Stimulated activated CD8-positive, alpha-beta memory T cell treated with anti-CD3 and anti-CD28 coated beads, Interleukin-2, amount 100 ng/mL, for 1 hour (primary cell): ENCODE measurements around the gene BOC.

Experiments used
- DNase-seq, 2 donors: peaks; one replicate each; pipeline ENCODE4 v3.0.0-alpha.2; 2020; ENCODE audit warnings: low read depth in 2 of 2

The BOC gene

DNA sequence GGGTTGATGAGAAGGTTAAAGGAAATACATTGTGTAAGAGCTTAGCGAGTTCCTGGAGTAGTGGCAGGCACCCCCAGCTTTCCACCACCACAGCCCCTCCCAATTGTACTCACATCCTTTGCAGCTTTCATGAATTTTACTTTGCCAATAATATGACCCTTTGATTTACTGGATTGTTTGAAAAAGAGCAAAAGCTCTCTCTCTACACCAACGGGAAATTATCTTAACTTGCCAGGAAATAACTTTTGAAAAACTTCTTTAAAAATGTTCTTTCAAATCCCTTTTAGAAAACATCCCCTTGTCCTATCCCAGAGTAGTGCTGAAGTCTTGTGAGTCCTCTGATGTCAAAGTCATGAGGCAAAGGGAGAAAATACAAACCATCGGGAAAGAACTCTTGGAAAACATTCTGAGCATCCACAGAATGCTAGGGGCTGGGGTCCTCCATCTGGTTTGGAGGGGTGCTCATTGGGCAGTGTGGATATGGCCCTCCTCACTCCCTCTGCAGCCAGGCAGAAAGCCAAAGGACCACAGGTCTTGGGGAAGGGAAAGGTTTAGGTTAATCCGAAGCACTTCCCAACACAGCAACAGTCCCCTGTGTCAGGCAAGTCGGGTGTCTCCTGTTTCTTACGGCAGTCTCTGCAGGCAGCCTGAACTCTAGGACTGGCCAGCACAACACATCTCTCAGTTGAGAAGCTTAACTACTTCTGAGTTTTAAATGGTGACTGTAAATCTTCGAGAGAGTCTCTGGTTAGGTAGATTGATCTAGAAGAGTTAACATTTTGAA lies 36.5 kb downstream of the BOC start:
- DNase-seq, result no peak

DNA sequence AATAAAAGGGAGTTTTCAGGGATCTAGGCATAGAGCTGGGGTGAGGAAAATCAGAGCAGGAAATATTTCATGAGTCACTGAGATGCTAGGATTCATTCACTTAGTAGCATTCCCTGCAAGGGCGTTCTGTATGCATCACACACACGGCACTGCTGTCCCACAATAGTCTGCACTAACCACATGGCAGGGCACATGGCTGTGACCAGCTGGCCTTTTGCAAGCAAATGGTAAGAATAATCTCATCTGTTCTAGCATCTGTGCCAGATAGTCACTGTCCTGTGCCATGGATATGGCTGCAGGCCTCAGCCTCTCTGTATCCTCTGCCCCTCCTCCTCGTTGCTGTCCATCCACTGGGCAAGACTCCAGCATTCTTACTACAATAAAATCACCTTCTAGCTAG lies 37.8 kb downstream of the BOC start:
- DNase-seq, result no peak

DNA sequence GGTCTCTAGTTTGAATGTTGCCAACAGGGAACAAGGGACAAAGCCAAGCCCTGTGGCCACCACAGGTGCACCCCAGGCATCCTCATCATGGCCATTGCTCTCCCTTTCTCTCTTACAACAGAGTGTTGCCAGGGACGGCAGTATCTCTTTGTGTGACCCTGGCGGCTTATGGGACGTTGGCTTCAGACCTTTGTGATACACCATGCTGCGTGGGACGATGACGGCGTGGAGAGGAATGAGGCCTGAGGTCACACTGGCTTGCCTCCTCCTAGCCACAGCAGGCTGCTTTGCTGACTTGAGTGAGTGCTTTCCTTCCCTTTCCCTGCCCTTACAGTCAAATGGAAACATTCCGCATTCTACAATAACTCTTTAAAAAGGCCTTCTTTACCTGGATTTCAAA lies 38.2 kb downstream of the BOC start:
- DNase-seq, result no peak

DNA sequence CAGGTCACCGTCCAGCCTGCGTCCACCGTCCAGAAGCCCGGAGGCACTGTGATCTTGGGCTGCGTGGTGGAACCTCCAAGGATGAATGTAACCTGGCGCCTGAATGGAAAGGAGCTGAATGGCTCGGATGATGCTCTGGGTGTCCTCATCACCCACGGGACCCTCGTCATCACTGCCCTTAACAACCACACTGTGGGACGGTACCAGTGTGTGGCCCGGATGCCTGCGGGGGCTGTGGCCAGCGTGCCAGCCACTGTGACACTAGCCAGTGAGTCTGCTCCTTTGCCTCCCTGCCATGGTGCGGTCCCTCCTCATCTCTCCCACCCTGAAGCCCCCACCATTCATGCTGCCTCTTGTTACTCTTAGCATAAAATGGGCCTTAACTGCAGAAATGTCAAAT lies 39.2 kb downstream of the BOC start:
- DNase-seq, result no peak

DNA sequence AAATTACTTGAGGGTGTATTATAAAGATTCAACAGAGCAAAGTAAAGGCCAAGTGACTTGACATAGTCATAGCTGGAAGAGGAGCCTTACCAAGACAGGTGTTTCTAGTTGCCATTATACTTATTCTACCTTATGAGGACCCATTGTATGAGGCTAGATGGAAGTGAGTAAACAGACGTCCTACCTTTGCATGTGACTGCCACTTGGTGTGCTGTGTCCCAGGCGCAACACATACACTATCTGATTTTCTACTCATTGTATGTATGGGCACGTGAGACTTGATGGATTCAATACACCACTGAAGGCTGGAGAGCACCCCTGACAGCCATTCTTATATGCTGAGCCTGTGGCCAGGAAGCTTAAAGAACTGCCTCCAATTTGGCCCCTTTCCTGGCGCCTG lies 40.5 kb downstream of the BOC start:
- no peak for DNase-seq

DNA sequence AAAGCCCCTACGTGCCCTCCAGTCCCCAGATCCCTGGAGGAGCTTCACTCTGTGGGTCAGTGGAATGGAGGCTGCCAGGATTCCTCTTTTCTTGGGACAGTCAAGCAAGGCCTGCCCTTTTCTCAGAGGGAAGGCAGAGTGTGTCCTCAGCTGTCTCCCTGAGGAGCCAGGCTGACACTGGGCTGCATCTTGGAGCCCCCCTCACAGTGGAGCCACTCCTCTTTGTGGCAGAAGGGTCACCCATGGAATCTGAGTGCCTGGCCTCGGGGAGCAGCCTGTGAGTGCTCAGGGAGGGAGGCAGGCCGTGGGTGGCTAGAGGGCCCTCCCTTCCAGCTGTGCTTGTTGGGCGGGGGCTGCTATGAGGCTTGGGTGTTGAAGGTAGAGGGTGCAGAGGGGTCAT lies 41.2 kb downstream of the BOC start:
- no peak for DNase-seq

DNA sequence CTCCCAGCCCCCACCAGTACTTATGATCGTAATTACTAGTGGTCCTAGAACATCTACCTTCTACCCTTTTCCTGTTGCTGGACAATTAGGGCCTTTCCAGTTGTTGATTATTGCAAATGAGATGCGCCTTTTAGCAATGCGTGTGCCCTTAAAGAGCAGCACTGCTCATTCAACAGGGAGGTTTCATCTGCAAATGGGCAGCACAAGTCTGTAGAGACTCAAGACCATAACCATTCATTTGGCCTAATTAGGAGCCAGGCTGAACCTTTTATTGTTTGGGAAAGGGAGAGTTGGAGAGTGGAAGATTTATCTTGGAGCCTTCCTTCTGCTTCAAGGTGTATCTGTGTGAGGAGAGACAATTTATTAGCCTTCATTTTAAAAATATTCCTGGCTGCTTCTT lies 42.3 kb downstream of the BOC start:
- no peak for DNase-seq

DNA sequence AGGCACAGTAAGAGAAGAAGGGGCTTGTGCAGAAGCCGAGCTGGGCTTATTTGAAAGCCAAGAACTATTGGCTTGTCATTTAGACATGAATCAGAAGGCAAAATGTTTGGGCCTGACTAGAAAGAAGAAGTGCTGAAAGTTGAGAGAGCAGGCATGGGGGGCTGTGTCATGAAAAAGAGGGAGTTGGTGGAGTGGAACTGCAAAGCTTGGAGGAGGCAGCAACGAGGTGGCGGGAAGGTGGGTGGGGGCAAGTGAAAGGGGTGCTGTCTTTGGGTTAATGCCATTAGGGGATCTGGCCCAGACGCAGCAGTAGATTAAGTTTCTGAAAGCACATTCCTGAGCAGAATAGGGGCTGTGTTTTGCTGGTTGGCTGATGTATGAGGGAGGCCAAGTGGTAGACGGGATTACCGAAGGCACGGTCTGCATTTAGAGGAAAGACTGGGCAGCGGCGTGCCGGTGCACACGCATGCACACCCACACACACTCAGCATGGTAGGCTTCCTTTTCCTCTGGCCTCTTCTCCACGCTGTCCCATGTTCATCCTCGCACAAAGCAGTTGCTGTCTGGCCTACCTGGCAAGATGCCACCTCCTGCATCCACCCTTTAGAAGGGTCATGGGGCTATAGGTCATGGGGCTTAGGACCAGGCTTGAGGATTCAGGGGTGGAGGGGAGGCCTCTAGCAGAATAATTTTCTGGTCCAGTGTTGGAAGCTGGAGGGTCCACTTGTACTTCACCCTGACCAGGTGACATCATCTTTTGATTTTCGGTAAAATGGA lies 43.0 kb downstream of the BOC start:
- no peak for DNase-seq

DNA sequence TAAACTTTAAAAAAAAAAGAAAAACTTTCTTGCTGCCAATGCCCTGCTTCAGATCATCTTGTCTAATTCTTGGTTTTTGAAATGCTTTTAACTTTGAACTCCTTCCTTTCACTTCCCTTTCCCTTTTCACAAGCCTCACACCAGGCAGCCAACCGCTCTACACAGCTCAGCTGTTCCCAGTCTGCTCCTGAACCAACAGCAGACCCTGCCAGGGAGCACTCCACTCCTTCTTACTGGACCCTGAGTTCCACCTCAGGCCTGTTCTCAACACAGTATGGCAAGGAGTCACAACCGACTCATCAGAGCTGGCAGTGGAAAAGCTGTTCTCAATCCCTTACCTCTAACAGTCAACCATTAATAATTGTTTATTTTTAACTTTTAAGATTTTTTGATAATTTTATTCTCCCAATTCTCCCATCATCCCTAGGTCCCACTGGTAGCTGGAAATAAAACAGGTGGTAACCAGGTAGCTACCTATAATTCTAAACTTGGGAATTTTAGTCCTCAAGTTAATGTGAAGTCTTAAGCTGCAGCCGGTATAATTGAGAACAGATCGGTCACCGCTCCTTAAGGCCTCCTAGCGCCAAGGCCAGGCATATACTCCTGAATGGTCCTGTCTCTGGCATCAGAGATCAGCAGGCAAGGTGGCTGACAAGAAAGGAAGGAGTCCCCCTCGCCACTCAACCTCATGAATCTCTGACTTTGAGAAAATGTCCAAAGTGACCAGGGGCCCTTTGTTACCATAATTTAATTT lies 43.9 kb downstream of the BOC start:
- no peak for DNase-seq

DNA sequence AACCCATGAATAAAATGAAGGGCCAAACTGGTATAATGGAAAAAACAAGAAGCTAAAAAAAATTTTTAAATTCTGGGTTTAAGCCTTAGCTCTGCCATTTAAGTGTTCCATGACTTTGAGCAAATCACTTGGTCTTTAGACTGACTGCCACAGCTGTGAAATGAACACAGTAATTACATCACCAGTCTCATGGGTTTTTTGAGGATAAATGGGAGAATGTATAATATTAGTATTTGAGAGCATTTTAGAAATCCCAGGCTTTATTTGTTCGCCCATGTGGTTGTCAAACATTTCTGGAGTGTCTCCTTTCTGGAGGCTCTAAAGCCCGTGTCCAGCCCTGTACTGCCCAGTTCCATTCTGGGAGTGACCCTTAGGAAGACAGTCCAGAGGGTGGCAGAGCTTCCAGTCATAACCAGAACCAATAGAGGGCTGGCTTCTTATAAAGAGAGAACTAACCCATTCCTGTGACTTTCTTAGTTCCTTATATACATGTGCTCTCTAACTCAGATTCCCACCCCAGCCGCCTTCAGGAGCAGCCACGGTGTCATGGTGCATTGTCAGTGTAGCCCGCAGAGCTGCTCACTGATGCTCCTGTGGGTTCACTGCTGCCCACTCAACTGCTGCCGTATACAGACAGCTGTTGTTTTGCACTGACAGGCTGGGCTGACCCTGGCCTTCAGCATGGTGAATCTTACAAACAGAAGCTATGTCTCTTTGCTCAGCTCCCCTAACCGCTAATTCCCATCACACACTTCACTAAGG lies 44.7 kb downstream of the BOC start:
- DNase-seq, result no peak

DNA sequence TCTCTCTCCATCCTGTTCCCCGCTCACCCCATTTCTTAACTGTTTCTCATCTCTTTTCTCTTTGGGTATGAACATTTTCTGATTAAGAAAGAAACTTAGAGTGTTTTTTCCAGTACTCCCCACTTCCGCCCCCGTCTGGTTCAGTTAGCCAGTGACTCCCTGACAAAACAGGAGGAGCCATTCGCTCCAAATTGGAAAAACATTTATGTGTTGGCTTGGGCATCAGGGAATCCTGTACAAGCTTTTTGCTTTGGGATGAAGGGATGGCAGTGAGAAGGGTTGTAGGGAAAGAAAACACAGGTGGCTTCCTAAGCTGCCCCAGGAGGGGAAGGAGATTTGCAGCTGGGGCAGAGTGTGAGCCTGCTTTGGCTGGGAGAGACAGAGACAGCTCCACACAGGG lies 47.0 kb downstream of the BOC start:
- DNase-seq, result no peak

DNA sequence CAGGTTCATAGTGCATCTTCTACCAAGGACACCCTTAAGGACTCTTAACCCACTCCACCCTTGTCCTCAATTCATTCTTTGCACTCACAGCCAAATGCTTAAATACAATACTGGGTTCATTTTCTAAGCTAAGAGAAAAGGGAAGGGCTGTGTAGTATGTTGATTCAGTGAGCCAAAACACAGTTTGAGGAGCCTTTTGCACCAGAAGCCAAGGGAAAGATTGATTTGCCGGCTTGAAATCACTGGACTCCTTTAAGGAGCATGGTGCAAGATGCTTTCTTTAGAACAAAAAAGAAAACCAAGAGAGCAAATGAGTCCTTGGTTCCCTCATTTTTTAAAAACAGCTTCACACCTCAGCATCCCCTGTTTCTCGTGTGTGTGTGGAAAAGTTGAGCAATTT lies 47.8 kb downstream of the BOC start:
- DNase-seq, result no peak

DNA sequence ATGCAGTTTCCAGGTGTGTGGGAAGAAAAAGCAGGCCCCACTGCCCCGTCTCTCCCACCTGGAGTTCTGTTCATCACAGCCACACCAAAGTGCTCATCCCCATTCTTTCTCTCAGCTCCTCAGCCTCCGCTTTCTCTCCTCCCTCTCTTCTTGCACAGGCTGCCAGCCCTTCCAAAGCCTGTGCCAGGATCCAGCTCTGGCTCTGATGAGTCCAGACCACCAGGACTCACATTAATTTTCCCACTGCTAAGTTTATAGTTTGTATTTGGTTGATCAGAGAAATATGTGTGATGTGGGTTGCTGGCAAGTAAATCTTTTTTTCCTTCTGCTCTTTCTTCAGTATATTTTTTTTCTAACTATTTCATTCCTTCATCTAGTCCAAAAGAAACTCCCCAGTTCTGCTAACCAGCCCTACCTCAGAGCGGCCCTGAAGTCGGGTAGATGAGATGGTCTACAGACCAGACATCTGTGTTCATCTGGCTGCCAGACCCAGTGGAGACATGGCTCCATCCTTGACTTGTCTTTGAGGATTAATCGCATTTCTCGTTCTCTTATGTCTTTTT lies 49.8 kb downstream of the BOC start:
- no peak for DNase-seq

DNA sequence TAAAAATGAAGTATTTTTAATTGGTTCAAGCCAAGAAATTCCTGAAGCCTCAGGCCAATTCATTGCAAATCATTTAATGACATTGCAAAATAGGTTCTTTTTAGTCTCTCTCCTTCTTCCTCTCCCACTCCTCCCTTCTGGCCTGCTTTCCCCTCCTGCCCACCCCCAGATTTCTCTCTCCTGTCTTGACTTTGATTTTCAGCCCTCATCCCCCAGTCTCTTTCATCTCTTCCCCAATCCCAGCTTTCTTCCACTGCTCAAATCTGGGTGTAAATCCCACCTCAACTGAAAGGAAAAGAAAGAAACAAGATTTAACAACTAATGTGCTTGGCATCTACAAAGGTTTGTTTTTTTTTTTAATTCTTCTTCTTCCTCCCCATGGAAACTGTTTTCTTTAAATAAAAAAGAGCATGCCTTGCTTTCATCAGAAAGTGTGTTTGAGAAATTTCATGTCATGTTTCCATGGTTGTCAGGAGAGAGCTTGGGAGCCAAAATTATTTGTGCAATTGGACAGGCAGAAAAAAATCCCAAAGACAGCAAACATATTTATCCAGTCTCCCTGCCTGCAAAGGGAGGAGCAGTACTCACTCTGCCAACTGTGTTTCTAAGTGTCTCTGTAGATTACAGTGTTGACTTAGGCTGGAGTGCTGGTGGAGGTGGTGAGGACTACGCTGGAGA lies 50.4 kb downstream of the BOC start:
- no peak for DNase-seq

DNA sequence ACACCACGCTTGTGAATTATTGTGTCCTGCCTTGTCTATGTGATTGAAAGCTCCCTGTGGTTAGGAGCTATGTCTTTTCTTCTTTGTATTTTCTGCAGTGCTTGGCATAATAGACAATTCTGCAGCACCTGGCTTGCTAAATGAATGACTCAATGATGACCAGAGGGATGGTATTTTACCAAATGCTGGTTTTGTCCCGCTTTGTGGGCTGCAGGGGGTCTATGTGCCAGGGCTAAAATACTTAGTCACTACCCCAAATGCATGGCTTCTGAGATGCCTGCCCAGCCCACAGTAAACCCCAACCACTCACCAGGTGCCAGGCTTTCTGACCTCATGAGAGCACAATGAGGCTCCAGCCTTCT lies 50.9 kb downstream of the BOC start:
- DNase-seq, result no peak

DNA sequence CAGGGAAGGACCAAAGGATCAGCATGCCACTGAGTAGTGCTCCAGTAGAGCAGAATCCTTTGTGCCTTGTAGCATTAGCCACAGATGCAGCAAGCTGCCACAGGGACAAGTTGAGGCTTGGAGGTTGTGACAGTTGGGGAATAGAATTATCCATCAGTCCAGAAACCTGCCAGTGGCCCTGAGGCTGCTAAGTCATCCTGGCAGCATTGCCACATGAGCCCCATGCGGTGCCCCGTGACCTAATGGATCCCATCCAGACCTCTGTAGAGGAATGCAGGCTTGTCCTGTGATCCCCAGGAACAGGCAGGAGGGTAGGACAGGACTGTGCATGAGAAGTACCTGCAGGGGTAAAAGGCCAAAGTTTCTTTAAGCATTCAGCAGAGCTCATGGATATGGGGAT lies 51.7 kb downstream of the BOC start:
- no peak for DNase-seq

DNA sequence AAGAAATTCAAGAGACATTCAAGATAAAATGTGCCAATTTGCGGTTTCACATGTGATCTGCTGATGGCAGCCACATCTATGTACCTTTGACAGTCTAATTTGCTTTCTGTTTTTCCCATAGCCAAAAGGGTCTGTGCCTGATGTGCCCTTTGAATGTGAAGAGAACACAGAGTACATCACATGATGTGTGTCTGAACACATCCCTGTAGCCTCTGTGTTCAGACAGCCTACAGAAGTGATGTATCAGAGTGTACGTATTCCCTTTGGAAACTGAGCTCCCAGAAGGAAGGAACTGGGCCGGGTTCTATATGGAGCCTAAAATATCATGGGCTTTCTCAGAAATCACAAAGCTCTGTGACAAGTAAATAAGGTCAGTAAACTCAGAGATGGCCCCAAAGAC lies 52.4 kb downstream of the BOC start:
- no peak for DNase-seq

DNA sequence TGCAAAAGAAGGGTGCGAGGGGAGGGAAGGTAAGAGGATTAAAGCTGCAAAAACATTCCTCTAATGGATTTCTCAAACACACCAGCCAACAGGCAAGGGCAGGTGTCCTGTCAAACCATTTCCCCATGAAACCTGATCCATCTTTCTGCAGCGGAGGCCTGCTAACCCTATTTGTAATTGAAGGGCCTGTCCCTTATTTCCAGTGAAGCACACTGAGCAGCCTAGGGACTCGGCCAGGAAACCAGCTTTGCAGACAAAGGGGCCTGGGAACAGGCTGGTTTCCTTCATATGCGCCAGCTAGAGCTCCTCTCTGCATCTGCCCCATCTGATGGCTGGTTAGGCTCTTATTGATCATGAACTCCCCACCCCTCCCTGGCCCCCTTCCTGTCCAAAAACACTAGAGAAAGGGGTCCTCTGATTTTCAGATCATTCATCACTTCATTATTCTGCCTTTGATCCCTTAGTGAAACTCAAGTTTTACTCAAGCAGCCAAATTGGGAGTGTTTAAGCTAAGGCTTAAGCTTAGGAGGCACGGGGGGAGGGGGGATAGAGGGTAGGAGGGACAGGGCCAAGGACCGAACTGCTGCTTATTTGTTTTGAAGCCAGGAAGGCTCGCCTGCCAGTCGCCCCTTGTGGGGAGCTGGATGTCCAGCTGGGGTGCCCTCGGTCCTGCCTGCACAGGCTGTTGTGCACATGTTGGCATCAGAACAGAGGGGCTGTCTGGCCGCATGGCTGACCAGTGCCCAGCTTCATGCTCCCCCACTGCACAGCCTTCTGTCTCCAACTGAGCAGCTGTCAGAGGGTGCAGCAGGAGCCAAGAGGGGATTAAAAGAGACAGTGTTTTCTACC lies 53.1 kb downstream of the BOC start:
- no peak for DNase-seq

DNA sequence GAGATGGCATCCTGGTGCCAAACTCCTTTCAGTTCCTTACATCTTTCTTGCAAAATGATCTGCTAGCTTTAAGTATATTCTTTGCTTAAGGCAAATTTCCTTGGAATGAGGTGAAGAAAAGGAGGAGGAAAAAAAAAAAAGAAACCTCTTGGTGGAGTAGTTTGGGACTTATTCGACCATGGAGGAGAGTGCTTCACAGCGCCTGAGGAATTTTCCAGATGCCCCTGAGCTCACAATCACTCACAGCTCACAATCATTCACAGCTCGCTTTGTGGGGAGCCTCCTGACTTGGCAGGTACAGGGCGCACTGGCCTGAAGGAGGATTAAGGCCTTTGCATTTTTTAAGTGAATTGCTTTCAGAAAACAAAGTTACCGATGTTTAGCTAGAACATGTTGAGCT lies 53.9 kb downstream of the BOC start:
- DNase-seq, result no peak

DNA sequence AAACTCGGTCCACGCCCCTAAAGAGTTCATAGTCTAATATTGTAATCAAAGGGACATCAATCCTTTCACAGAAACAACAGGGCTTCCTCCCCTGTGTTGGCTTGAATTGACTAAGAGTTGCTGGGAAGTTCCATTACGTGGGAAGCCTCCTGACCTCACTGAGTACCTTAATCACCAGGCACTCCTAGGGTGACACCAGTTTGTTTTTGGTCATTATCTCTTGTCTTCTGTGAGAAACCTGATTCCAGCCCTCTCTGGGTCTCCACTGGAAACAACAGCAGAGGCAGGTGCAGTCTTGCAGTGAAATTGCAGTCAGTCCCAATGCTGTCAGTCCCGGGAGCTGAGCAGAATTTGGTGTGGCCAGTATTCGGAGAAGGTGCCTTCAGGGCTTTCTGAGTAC lies 55.4 kb downstream of the BOC start:
- no peak for DNase-seq
